Measurements from ENCODE around the gene MICU1.

DNA sequence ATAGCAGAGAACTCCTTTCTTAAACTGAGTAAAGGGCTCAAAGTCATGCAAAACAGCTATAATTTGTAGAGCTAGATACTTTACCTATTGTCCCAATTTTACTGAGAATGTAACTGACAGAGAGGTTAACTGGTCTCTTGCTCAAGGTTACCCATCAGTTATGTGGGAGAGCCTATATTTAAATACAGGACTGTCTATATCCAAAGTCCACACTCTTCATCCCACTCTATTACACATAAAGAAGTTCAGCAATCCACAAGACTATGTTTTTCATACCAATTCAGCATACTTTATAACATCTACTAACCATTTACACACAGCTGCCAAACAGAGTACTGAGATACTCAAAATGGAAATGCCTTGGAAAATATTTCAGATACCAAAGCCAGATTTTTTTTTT lies 100.2 kb downstream of the MICU1 start:
- TF ChIP-seq, protein P1, sequence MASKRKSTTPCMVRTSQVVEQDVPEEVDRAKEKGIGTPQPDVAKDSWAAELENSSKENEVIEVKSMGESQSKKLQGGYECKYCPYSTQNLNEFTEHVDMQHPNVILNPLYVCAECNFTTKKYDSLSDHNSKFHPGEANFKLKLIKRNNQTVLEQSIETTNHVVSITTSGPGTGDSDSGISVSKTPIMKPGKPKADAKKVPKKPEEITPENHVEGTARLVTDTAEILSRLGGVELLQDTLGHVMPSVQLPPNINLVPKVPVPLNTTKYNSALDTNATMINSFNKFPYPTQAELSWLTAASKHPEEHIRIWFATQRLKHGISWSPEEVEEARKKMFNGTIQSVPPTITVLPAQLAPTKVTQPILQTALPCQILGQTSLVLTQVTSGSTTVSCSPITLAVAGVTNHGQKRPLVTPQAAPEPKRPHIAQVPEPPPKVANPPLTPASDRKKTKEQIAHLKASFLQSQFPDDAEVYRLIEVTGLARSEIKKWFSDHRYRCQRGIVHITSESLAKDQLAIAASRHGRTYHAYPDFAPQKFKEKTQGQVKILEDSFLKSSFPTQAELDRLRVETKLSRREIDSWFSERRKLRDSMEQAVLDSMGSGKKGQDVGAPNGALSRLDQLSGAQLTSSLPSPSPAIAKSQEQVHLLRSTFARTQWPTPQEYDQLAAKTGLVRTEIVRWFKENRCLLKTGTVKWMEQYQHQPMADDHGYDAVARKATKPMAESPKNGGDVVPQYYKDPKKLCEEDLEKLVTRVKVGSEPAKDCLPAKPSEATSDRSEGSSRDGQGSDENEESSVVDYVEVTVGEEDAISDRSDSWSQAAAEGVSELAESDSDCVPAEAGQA (IDR thresholded peaks at IDR 0.05; ENCODE audit: low read depth): no peak
- TF ChIP-seq, protein P1 (CRISPR knock-in tag; IDR thresholded peaks at IDR 0.05; ENCODE audit: borderline replicate concordance): no peak
- TF ChIP-seq FOSL2 (CRISPR knock-in tag; IDR thresholded peaks at IDR 0.05): no peak
- TF ChIP-seq, protein P2, sequence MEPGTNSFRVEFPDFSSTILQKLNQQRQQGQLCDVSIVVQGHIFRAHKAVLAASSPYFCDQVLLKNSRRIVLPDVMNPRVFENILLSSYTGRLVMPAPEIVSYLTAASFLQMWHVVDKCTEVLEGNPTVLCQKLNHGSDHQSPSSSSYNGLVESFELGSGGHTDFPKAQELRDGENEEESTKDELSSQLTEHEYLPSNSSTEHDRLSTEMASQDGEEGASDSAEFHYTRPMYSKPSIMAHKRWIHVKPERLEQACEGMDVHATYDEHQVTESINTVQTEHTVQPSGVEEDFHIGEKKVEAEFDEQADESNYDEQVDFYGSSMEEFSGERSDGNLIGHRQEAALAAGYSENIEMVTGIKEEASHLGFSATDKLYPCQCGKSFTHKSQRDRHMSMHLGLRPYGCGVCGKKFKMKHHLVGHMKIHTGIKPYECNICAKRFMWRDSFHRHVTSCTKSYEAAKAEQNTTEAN (CRISPR knock-in tag; conservative IDR thresholded peaks at IDR 0.05): no peak
- no peak for TF ChIP-seq GABPB1 (CRISPR knock-in tag; IDR thresholded peaks at IDR 0.05)
- TF ChIP-seq NBN (conservative IDR thresholded peaks at IDR 0.05): no peak
- no peak for TF ChIP-seq RFX5 (IDR thresholded peaks at IDR 0.05; ENCODE audit: low read depth, low read length)
- TF ChIP-seq, protein P3, sequence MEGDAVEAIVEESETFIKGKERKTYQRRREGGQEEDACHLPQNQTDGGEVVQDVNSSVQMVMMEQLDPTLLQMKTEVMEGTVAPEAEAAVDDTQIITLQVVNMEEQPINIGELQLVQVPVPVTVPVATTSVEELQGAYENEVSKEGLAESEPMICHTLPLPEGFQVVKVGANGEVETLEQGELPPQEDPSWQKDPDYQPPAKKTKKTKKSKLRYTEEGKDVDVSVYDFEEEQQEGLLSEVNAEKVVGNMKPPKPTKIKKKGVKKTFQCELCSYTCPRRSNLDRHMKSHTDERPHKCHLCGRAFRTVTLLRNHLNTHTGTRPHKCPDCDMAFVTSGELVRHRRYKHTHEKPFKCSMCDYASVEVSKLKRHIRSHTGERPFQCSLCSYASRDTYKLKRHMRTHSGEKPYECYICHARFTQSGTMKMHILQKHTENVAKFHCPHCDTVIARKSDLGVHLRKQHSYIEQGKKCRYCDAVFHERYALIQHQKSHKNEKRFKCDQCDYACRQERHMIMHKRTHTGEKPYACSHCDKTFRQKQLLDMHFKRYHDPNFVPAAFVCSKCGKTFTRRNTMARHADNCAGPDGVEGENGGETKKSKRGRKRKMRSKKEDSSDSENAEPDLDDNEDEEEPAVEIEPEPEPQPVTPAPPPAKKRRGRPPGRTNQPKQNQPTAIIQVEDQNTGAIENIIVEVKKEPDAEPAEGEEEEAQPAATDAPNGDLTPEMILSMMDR (CRISPR knock-in tag; IDR thresholded peaks at IDR 0.05): no peak
- no peak for TF ChIP-seq HIVEP1 (CRISPR knock-in tag; IDR thresholded peaks at IDR 0.05)
- no peak for TF ChIP-seq POLR2AphosphoS5 (IDR thresholded peaks at IDR 0.05; ENCODE audit: low read depth, low read length)
- TF ChIP-seq EP300 (IDR thresholded peaks at IDR 0.05; ENCODE audit: low read depth in 2 of 2, low read length in 2 of 2): 0 out of 4 replicates have a peak, but pooled peaks of 1 of the 2 experiments have one; percentile 29
- TF ChIP-seq EP300 (CRISPR knock-in tag; IDR thresholded peaks at IDR 0.05; ENCODE audit: borderline replicate concordance): no peak
- TF ChIP-seq ZMYM2 (CRISPR knock-in tag; IDR thresholded peaks at IDR 0.05): no peak
- no peak for TF ChIP-seq MAFG (CRISPR knock-in tag; IDR thresholded peaks at IDR 0.05)

All from HepG2 (cell line).